Mesothelial cell of epicardium (in vitro differentiated cells): ENCODE measurements around the gene CYP51A1. TPM values are rescaled to one million over a fixed set of nuclear protein-coding genes. Genes with fewer than 3 reads are reported as not detected.
"Not testable (repeated sequence)": the region's sequence is repeated elsewhere in the genome, so short reads cannot be mapped to it uniquely, and the experiment has no call there.

Experiments used
- DNase-seq, 2 experiments: peaks; one replicate each; pipeline ENCODE4 v3.0.0; 2021; ENCODE audit warnings: low spot score in 2 of 2; ENCODE audit not compliant: unreplicated experiment in 2 of 2
- H3K27ac Mint-ChIP-seq: 2 replicates; pipeline ENCODE4 v1.8.0; 2021; ENCODE audit warnings: mixed read lengths
- H3K27me3 Mint-ChIP-seq: 2 replicates; pipeline ENCODE4 v1.8.0; 2021; ENCODE audit warnings: low read depth, mixed read lengths
- H3K36me3 Mint-ChIP-seq: 2 replicates; pipeline ENCODE4 v1.8.0; 2021; ENCODE audit warnings: mixed read lengths
- H3K4me1 Mint-ChIP-seq: 2 replicates; pipeline ENCODE4 v1.8.0; 2021; ENCODE audit warnings: mixed read lengths
- H3K4me3 Mint-ChIP-seq: 2 replicates; pipeline ENCODE4 v1.8.0; 2021; ENCODE audit warnings: mild to moderate bottlenecking, moderate library complexity, mixed read lengths
- H3K9me3 Mint-ChIP-seq: 2 replicates; pipeline ENCODE4 v1.8.0; 2021; ENCODE audit warnings: mixed read lengths
- total RNA-seq: library from RNA; stranded (reverse); gene quantifications from 3 replicates; pipeline ENCODE4 v1.2.1, GENCODE V29; 2021
- TF ChIP-seq, protein P1 (sequence below): fragments of 200-600 bp; sonication (generic); IDR thresholded peaks from one replicate; pipeline ENCODE4 v1.5.0; 2021; ENCODE audit warnings: antibody characterized with exemption; ENCODE audit not compliant: unreplicated experiment

Gene CYP51A1
- 46.3 to 51.0 TPM (median 47.3 TPM) in 3 replicates for total RNA-seq

DNA sequence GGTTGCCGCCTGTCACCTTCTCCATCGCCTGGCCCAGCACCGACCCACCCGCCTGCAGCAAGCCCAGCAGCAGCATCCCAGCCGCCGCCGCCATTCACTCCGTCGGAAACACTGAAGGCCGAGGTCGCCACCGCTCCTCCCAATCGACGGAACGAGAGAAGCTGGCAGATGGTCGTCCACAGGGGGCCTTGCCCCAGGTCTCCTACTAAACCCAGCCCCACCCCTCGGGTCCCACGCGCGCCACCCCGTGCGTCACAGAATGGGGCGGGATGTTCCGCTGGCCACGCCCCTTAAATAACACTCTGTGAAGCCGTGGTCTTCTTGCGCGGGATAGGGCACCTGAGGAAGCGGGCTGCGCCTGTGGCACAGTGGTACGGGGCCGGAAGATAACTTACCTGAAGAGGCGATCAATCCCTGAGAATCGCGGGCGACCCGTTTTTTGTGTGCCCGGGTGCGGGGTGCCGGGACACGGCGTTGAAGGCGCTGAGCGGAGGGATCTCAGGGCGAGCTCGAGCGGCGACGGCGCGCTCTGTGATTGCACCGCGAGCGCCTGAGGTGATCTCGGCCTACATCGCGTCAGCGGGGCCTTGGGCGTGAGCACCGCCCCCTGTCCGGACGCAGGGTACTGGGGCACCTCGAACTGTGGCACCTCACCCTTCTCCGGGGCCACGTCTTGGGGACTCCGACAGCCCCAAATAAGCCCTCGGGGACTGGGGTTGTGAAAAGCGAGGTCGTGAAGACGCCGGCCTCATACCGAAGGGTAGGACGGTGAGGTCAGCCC, at the start of gene CYP51A1:
Gene CYP51A1 (minus strand): TSS at position 207 of the 781 bp plus-strand sequence. CDS start 113 bp downstream, at position 94.
- DNase-seq, result peak; percentile 74 to 92
- Mint-ChIP-seq H3K9me3 (no peaks in the 10 kb centered on the region), H3K4me1 (peaks cover 48% of the 10 kb centered on the region), H3K27me3 (no peaks in the 10 kb centered on the region), H3K36me3 (peaks cover 4% of the 10 kb centered on the region), H3K4me3 (peak within 1 kb of the TSS; percentile 97), H3K27ac (peak within 1 kb of the TSS; percentile 100)
- TF ChIP-seq, protein P1, sequence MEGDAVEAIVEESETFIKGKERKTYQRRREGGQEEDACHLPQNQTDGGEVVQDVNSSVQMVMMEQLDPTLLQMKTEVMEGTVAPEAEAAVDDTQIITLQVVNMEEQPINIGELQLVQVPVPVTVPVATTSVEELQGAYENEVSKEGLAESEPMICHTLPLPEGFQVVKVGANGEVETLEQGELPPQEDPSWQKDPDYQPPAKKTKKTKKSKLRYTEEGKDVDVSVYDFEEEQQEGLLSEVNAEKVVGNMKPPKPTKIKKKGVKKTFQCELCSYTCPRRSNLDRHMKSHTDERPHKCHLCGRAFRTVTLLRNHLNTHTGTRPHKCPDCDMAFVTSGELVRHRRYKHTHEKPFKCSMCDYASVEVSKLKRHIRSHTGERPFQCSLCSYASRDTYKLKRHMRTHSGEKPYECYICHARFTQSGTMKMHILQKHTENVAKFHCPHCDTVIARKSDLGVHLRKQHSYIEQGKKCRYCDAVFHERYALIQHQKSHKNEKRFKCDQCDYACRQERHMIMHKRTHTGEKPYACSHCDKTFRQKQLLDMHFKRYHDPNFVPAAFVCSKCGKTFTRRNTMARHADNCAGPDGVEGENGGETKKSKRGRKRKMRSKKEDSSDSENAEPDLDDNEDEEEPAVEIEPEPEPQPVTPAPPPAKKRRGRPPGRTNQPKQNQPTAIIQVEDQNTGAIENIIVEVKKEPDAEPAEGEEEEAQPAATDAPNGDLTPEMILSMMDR, result no peak

DNA sequence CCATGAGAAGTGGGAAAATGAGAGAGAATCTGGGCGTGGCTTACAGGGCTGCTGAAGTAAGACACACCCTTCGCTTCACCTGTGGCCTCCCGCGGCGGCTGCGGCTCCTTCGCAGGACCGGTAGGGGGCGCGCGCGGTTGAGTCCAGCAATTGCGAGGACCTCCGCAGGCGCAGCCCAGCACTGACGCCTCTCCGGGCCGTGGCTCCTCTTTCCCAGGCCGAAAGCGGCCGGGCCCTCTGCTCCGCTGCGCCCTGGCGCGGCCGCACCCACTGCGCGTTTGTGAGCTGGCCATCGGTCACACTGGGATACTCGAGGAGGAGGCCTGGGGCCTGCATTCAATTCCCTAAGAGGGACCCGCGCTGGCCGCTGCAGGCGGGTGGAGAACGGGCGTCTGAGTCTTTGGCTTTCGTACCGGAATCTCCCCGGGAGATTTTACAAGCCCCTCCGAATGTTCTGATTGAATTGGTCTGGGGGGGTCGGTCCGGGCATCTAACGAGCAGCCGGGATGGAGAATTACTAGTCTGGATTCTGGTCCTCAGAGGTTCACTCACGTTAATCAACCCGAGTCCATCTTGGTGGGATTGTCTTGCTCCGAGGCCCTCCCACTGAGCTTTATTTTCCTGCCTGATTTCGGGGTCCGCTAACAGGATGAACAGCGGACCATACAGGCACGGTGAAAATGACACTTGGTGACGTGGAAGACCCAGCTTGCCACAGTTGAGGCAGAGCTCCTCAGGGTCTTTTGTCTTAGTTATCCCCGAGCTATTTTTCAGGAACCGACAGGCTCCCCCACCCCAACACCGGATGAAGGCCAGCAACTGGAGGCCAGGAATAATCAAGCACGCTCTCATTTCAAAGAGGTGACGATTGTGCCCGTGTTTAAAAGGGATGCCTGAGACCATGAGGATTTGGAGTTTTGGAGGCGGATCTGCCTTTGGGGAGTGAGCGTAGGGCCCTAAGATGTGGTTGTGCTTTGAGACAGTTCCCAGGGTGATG, 44.9 kb upstream of the CYP51A1 start, which contains the start of gene LRRD1:
Gene LRRD1 (minus strand): TSS at position 215 of the 997 bp plus-strand sequence. CDS start 13,940 bp downstream, outside the sequence.
- Mint-ChIP-seq H3K4me1 (peaks cover 9% of the 10 kb centered on the region), H3K4me3 (peak within 1 kb of the TSS; percentile 72), H3K36me3 (peaks cover 2% of the 10 kb centered on the region), H3K9me3 (peaks cover 17% of the 10 kb centered on the region), H3K27me3 (no peaks in the 10 kb centered on the region), H3K27ac (no peak within 1 kb of the TSS)
- TF ChIP-seq, protein P1, result peak; percentile 93
- peak; percentile 63 to 92 for DNase-seq

DNA sequence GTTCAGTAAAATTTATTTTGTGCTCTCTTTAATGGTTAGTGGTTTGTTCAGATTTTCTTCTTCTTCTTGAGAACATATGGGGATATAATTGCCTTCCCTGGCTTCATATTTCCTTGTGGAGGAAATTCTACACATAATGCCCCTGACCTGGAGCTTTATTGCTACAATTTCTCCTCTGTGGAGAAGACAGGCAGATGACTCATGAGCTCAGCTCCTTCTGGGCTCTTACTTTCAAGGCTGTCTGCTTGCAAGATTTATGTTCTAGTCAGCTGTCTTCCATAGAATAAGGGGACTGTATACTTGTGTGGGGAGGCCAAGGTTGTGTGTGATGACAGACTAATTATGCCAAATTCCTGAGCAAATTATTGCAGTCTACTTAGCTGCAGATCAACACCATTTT, 43.1 kb upstream of the CYP51A1 start:
- peaks cover 10% of the 10 kb centered on the region for H3K9me3 Mint-ChIP-seq
- TF ChIP-seq, protein P1, result no peak
- no peaks in the 10 kb centered on the region for H3K36me3 Mint-ChIP-seq
- H3K4me3 Mint-ChIP-seq, result no peak overlapping the region
- peaks cover 1% of the 10 kb centered on the region for H3K27me3 Mint-ChIP-seq
- H3K27ac Mint-ChIP-seq, result peak overlapping the region; percentile 27
- DNase-seq, result no peak
- peaks cover 9% of the 10 kb centered on the region for H3K4me1 Mint-ChIP-seq

DNA sequence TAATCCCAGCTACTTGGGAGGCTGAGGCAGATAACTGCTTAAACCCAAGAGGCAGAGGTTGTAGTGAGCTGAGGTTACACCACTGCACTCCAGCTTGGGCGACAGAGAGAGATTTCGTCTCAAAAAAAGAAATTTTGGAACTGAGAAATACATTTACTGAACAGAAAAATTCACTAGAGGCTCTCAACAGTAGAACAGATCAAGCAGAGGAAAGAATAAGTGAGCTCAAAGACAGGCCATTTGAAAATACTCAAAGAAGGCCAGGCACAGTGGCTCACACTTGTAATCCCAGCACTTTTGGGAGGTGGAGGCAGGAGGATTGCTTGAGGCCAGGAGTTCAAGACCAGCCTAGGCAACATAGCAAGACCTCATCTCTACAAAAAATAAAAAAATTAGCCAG, 35.3 kb upstream of the CYP51A1 start:
- not testable (repeated sequence) for DNase-seq
- peaks cover 22% of the 10 kb centered on the region for H3K9me3 Mint-ChIP-seq

DNA sequence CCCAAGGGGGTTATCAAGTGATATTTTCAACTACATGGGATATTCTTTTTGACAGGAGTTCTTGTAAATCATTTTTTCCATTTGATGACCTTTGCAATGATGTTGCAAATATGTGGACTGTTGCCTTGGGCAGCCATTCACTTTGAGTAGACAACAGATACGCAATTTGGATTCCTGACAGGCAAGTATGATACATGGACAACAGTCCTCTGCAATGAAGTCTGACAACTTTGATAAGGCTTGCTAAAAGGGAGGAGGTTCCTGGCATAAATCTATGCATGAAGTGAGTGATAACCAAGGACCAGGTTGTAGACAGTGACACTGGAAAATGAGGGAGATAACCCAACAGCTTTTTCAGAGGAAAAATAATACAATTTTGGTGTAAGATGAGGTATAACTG, 27.0 kb upstream of the CYP51A1 start:
- no peak for DNase-seq
- Mint-ChIP-seq H3K27me3 (no peaks in the 10 kb centered on the region), H3K9me3 (no peaks in the 10 kb centered on the region), H3K4me3 (no peak overlapping the region), H3K27ac (no peak overlapping the region), H3K4me1 (peaks cover 2% of the 10 kb centered on the region), H3K36me3 (no peaks in the 10 kb centered on the region)
- TF ChIP-seq, protein P1, result no peak

More for the DNA sequence above, 35.3 kb upstream of the CYP51A1 start:
- H3K36me3 Mint-ChIP-seq, H3K4me1 Mint-ChIP-seq, H3K27ac Mint-ChIP-seq, H3K27me3 Mint-ChIP-seq, H3K4me3 Mint-ChIP-seq: not testable (repeated sequence)
